ENCODE measurements around the gene GLI1. TPM values are rescaled to one million over a fixed set of nuclear protein-coding genes. Genes with fewer than 3 reads are reported as not detected.

GLI1 gene
- total and polyA plus RNA-seq, 2 of the 13 experiments (the other 11 are each of a cell fraction or from before 2014, with no cell fraction given), result 0.09 to 0.20 TPM

DNA sequence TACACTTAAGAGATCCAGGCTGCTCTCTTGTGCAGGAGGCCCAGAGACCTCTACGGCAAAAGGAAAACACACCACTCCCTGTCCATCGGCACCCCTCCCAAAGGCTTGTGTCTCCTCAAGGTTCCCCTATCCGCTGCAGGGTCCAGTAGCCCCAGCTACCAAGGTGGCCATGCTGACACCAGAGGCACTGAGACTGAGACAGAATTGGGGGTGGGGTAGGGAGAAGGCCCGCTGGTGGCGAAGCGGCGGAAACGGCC is 60.1 kb downstream of the GLI1 start (continued):
- TF ChIP-seq, protein P1, sequence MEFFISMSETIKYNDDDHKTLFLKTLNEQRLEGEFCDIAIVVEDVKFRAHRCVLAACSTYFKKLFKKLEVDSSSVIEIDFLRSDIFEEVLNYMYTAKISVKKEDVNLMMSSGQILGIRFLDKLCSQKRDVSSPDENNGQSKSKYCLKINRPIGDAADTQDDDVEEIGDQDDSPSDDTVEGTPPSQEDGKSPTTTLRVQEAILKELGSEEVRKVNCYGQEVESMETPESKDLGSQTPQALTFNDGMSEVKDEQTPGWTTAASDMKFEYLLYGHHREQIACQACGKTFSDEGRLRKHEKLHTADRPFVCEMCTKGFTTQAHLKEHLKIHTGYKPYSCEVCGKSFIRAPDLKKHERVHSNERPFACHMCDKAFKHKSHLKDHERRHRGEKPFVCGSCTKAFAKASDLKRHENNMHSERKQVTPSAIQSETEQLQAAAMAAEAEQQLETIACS (CRISPR knock-in tag; IDR thresholded peaks at IDR 0.05), result no peak
- peak; percentile 83; the same call in 1 of the 2 replicates for TF ChIP-seq ZNF816 (CRISPR knock-in tag; IDR thresholded peaks at IDR 0.05; ENCODE audit: borderline replicate concordance)
- TF ChIP-seq PCBP1 (IDR thresholded peaks at IDR 0.05; ENCODE audit: borderline replicate concordance, low read depth, low read length), result no peak
- TF ChIP-seq KDM5A (IDR thresholded peaks at IDR 0.05; ENCODE audit: borderline replicate concordance, low read length), result peak; percentile 59
- TF ChIP-seq AGO2 (optimal IDR thresholded peaks at IDR 0.05; ENCODE audit: low read depth, low read length), result no peak
- no peak for TF ChIP-seq ZNF747 (CRISPR knock-in tag; IDR thresholded peaks at IDR 0.05; ENCODE audit: borderline replicate concordance)
- TF ChIP-seq, protein P2, sequence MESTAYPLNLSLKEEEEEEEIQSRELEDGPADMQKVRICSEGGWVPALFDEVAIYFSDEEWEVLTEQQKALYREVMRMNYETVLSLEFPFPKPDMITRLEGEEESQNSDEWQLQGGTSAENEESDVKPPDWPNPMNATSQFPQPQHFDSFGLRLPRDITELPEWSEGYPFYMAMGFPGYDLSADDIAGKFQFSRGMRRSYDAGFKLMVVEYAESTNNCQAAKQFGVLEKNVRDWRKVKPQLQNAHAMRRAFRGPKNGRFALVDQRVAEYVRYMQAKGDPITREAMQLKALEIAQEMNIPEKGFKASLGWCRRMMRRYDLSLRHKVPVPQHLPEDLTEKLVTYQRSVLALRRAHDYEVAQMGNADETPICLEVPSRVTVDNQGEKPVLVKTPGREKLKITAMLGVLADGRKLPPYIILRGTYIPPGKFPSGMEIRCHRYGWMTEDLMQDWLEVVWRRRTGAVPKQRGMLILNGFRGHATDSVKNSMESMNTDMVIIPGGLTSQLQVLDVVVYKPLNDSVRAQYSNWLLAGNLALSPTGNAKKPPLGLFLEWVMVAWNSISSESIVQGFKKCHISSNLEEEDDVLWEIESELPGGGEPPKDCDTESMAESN (CRISPR knock-in tag; conservative IDR thresholded peaks at IDR 0.05), result no peak
- no peak for TF ChIP-seq SNAPC5 (CRISPR knock-in tag; IDR thresholded peaks at IDR 0.05; ENCODE audit: borderline replicate concordance)
- no peak; the same call in 1 of the 2 replicates for TF ChIP-seq ZC3H13 (CRISPR knock-in tag; IDR thresholded peaks at IDR 0.05)

Data from HepG2 (cell line).